Measurements from ENCODE around the gene CEP83.
"Not testable (repeated sequence)": the region's sequence is repeated elsewhere in the genome, so short reads cannot be mapped to it uniquely, and the experiment has no call there.

CEP83 gene

GRCh38 chr12:94457311-94457710, 2.4 kb downstream of the CEP83 start:
- ATAC-seq (ENCODE audit: low read depth) = no peak
- Histone ChIP-seq H3K27ac (ENCODE audit: poor library complexity, severe bottlenecking) (no peak overlapping the region), H3K9me3 (ENCODE audit: severe bottlenecking) (no peaks in the 10 kb centered on the region), H3K36me3 (ENCODE audit: low read depth) (peaks cover 10% of the 10 kb centered on the region; the same call in 1 of the 2 replicates), H3K4me1 (ENCODE audit: insufficient read depth, poor library complexity, severe bottlenecking) (peaks cover 3% of the 10 kb centered on the region), H3K27me3 (ENCODE audit: insufficient read depth, poor library complexity, severe bottlenecking) (no peaks in the 10 kb centered on the region), H3K4me3 (ENCODE audit: severe bottlenecking) (no peak overlapping the region)
- no peak for DNase-seq (ENCODE audit: low spot score)
- no peak for TF ChIP-seq CTCF (IDR thresholded peaks at IDR 0.05; ENCODE audit: poor library complexity, severe bottlenecking)

- H3K9me3 ChIP-seq (ENCODE audit: severe bottlenecking); H3K27ac ChIP-seq (ENCODE audit: poor library complexity, severe bottlenecking); H3K4me3 ChIP-seq (ENCODE audit: severe bottlenecking); H3K4me1 ChIP-seq (ENCODE audit: insufficient read depth, poor library complexity, severe bottlenecking); H3K27me3 ChIP-seq (ENCODE audit: insufficient read depth, poor library complexity, severe bottlenecking); ATAC-seq (ENCODE audit: low read depth); DNase-seq (ENCODE audit: low spot score): not testable (repeated sequence)
- H3K36me3 ChIP-seq (ENCODE audit: low read depth) = peaks cover 14% of the 10 kb centered on the region
Observed at GRCh38 chr12:94454318-94454717, 5.3 kb downstream of the CEP83 start.

- ATAC-seq (ENCODE audit: low read depth) (no peak), DNase-seq (ENCODE audit: low spot score) (no peak)
- no peaks in the 10 kb centered on the region for H3K9me3 ChIP-seq (ENCODE audit: severe bottlenecking)
- H3K27ac ChIP-seq (ENCODE audit: poor library complexity, severe bottlenecking) = no peak overlapping the region
- no peak for TF ChIP-seq CTCF (IDR thresholded peaks at IDR 0.05; ENCODE audit: poor library complexity, severe bottlenecking)
- H3K4me1 ChIP-seq (ENCODE audit: insufficient read depth, poor library complexity, severe bottlenecking) = no peaks in the 10 kb centered on the region
- no peaks in the 10 kb centered on the region for H3K27me3 ChIP-seq (ENCODE audit: insufficient read depth, poor library complexity, severe bottlenecking)
- no peaks in the 10 kb centered on the region for H3K36me3 ChIP-seq (ENCODE audit: low read depth)
- no peak overlapping the region for H3K4me3 ChIP-seq (ENCODE audit: severe bottlenecking)
Observed at GRCh38 chr12:94445662-94446061, 14.0 kb downstream of the CEP83 start.

GRCh38 chr12:94437303-94437702, 22.4 kb downstream of the CEP83 start:
- no peaks in the 10 kb centered on the region for H3K27me3 ChIP-seq (ENCODE audit: insufficient read depth, poor library complexity, severe bottlenecking)
- ATAC-seq (ENCODE audit: low read depth) = no peak
- no peaks in the 10 kb centered on the region for H3K4me1 ChIP-seq (ENCODE audit: insufficient read depth, poor library complexity, severe bottlenecking)
- H3K9me3 ChIP-seq (ENCODE audit: severe bottlenecking) = no peaks in the 10 kb centered on the region
- no peak overlapping the region for H3K27ac ChIP-seq (ENCODE audit: poor library complexity, severe bottlenecking)
- no peak for DNase-seq (ENCODE audit: low spot score)
- TF ChIP-seq CTCF (IDR thresholded peaks at IDR 0.05; ENCODE audit: poor library complexity, severe bottlenecking) = no peak
- no peaks in the 10 kb centered on the region for H3K36me3 ChIP-seq (ENCODE audit: low read depth)
- no peak overlapping the region for H3K4me3 ChIP-seq (ENCODE audit: severe bottlenecking)

GRCh38 chr12:94435511-94435927, 24.1 kb downstream of the CEP83 start:
- ATAC-seq (ENCODE audit: low read depth) (no peak), DNase-seq (ENCODE audit: low spot score) (no peak)
- no peaks in the 10 kb centered on the region for H3K9me3 ChIP-seq (ENCODE audit: severe bottlenecking)
- no peak for TF ChIP-seq CTCF (IDR thresholded peaks at IDR 0.05; ENCODE audit: poor library complexity, severe bottlenecking)
- H3K36me3 ChIP-seq (ENCODE audit: low read depth) = no peaks in the 10 kb centered on the region
- no peak overlapping the region for H3K4me3 ChIP-seq (ENCODE audit: severe bottlenecking)
- H3K27ac ChIP-seq (ENCODE audit: poor library complexity, severe bottlenecking) = no peak overlapping the region
- H3K27me3 ChIP-seq (ENCODE audit: insufficient read depth, poor library complexity, severe bottlenecking) = no peaks in the 10 kb centered on the region
- H3K4me1 ChIP-seq (ENCODE audit: insufficient read depth, poor library complexity, severe bottlenecking) = no peaks in the 10 kb centered on the region

Measured in RWPE2 (cell line).